Panc1 (cell line): ENCODE results near the gene PELI2. TPM values are rescaled to one million over a fixed set of nuclear protein-coding genes. Genes with fewer than 3 reads are reported as not detected.

Experiments used
- ATAC-seq: fragments of 200-7000 bp; cut with Tn5 transposase; 2 replicates; pipeline ENCODE4 v1.9.1; 2020; ENCODE audit warnings: mild to moderate bottlenecking, moderate library complexity
- BruUV-seq: library from RNA; stranded (reverse); fragments of 400-500 nt; replicated peaks from 2 replicates; lab custom pipeline; 2021; lab: Mats Ljungman, UMichigan
- CTCF ChIA-PET: fragments of 300-600 bp; sonication (Branson Sonifier 250); formaldehyde crosslinking; loops from one replicate; lab custom pipeline; 2022; ENCODE audit warnings: antibody characterized with exemption; lab: Charles Lee
- POLR2A ChIA-PET: fragments of 300-600 bp; sonication (Branson Sonifier 250); formaldehyde crosslinking; loops from one replicate; lab custom pipeline; 2022; ENCODE audit warnings: antibody characterized with exemption; lab: Charles Lee
- DNase-seq: peaks from one replicate; pipeline ENCODE4 v3.0.0-alpha.2; 2010; ENCODE audit warnings: low read depth, low spot score
- H3K27ac ChIP-seq: 2 replicates; pipeline ENCODE4 v1.5.1; 2011; ENCODE audit warnings: mild to moderate bottlenecking, low read length, inconsistent platforms
- H3K27me3 ChIP-seq: fragments of 200-500 bp; sonication (Bioruptor generic); 2 replicates; pipeline ENCODE4 v1.6.0; 2014; ENCODE audit warnings: low read length, inconsistent platforms; ENCODE audit not compliant: control insufficient read depth, insufficient read depth
- H3K36me3 ChIP-seq: fragments of 200-500 bp; sonication (Bioruptor generic); 2 replicates; pipeline ENCODE4 v1.5.1; 2014; ENCODE audit warnings: inconsistent platforms, mild to moderate bottlenecking, low read length, moderate library complexity; ENCODE audit not compliant: control insufficient read depth, insufficient read depth
- H3K4me1 ChIP-seq: 2 replicates; pipeline ENCODE4 v1.5.1; 2011; ENCODE audit warnings: inconsistent platforms, mild to moderate bottlenecking, low read length, moderate library complexity; ENCODE audit not compliant: control insufficient read depth, insufficient read depth
- H3K4me3 ChIP-seq, 2 experiments: 2 replicates each; pipeline ENCODE4 v1.5.1; 2011 to 2012; ENCODE audit warnings: low read depth in 2 of 2, low read length in 2 of 2, mild to moderate bottlenecking in 2 of 2, inconsistent platforms in 1 of 2, moderate library complexity in 1 of 2
- H3K9me3 ChIP-seq: fragments of 200-500 bp; sonication (Bioruptor generic); 2 replicates; pipeline ENCODE4 v1.5.1; 2014; ENCODE audit warnings: low read depth, mild to moderate bottlenecking, inconsistent platforms, low read length, moderate library complexity; ENCODE audit not compliant: control insufficient read depth, insufficient read depth
- CTCF ChIP-seq: fragments of 450-650 bp; IDR thresholded peaks from 2 replicates; pipeline ENCODE4 v1.5.1; 2017; ENCODE audit warnings: mild to moderate bottlenecking
- POLR2AphosphoS5 ChIP-seq: IDR thresholded peaks from 2 replicates; pipeline ENCODE4 v1.6.1; 2012; ENCODE audit warnings: mild to moderate bottlenecking, low read depth, low read length, moderate library complexity
- REST ChIP-seq, 2 experiments: IDR thresholded peaks; 2 replicates each; pipeline ENCODE4 v1.6.1; 2011 to 2012; ENCODE audit warnings: low read depth in 2 of 2, control low read depth in 1 of 2, low read length in 1 of 2, mild to moderate bottlenecking in 1 of 2, moderate library complexity in 1 of 2; ENCODE audit not compliant: insufficient read depth in 1 of 2
- SIN3A ChIP-seq: IDR thresholded peaks from 2 replicates; pipeline ENCODE4 v1.6.1; 2012; ENCODE audit warnings: low read depth, mild to moderate bottlenecking, low read length, moderate library complexity, borderline replicate concordance; ENCODE audit not compliant: insufficient read depth
- TCF7L2 ChIP-seq: IDR thresholded peaks from 2 replicates; pipeline ENCODE4 v1.6.1; 2011; ENCODE audit warnings: mild to moderate bottlenecking, low read depth, low read length, inconsistent platforms
- in situ Hi-C: cut with HindIII; loops from 2 replicates; pipeline ENCODE4 v1.10.0; 2016; ENCODE audit warnings: low sequenced_read_pairs, low pct_unique_long_range_greater_than_20kb
- intact Hi-C: fragments of 100-400 bp; cut with micrococcal nuclease; formaldehyde crosslinking; loops from one replicate; pipeline ENCODE4 v1.10.0; 2022; ENCODE audit not compliant: unreplicated experiment
- total RNA-seq: library from RNA; stranded (reverse); gene quantifications from one replicate; pipeline ENCODE4 v1.2.1, GENCODE V29; 2021; ENCODE audit not compliant: unreplicated experiment

Gene PELI2
- total RNA-seq, 1 experiment from 2014 or later: 0.28 TPM

GRCh38 chr14:56112781-56113180 lies 5.4 kb upstream of the PELI2 start:
- peaks cover 14% of the 10 kb centered on the region for H3K27me3 ChIP-seq
- no peak for TF ChIP-seq CTCF
- no peak for TF ChIP-seq TCF7L2
- TF ChIP-seq REST (IDR thresholded peaks at IDR 0.05; ENCODE audit: insufficient read depth in 1 of 2, low read depth in 2 of 2, low read length in 1 of 2): no peak
- no peak for TF ChIP-seq POLR2AphosphoS5
- no peak for TF ChIP-seq SIN3A

GRCh38 chr14:56115334-56115870 lies 2.8 kb upstream of the PELI2 start:
- Histone ChIP-seq H3K9me3 (no peaks in the 10 kb centered on the region), H3K4me1 (no peaks in the 10 kb centered on the region), H3K4me3 (no peak overlapping the region), H3K36me3 (no peaks in the 10 kb centered on the region; the same call in 1 of the 2 replicates), H3K27me3 (peaks cover 19% of the 10 kb centered on the region), H3K27ac (no peak overlapping the region)
- no TSS peak for BruUV-seq
- DNase-seq: no peak
- ChIA-PET POLR2A (no interaction called here), CTCF (no interaction called here)
- intact Hi-C loops (no loop called here), in situ Hi-C loops (no loop called here)
- no peak for ATAC-seq
- TF ChIP-seq CTCF (no peak), SIN3A (no peak), REST (IDR thresholded peaks at IDR 0.05; ENCODE audit: insufficient read depth in 1 of 2, low read depth in 2 of 2, low read length in 1 of 2) (no peak), POLR2AphosphoS5 (no peak), TCF7L2 (no peak)

More at GRCh38 chr14:56112781-56113180, 5.4 kb upstream of the PELI2 start:
- ATAC-seq (no peak), DNase-seq (no peak)
- Histone ChIP-seq H3K4me3 (no peak overlapping the region), H3K36me3 (no peaks in the 10 kb centered on the region; the same call in 1 of the 2 replicates), H3K4me1 (no peaks in the 10 kb centered on the region), H3K9me3 (no peaks in the 10 kb centered on the region), H3K27ac (no peak overlapping the region)
- intact Hi-C loops: no loop called here
- ChIA-PET POLR2A (no interaction called here), CTCF (no interaction called here)
- in situ Hi-C loops: no loop called here
- BruUV-seq: no TSS peak
